ENCODE data around the gene PRX. TPM values are rescaled to one million over a fixed set of nuclear protein-coding genes. Genes with fewer than 3 reads are reported as not detected.
A peak's percentile ranks its signal among the peaks of the same experiment; 100 is the strongest.

PRX gene
- total and polyA plus RNA-seq, 2 of the 13 experiments (the other 11 are each of a cell fraction or from before 2014, with no cell fraction given): 0.66 TPM

GRCh38 chr19:40348125-40348913, 64.9 kb downstream of the PRX start, which contains the start of the genes C19orf47 and PLD3 (continued):
- TF ChIP-seq TFE3 (CRISPR knock-in tag; IDR thresholded peaks at IDR 0.05): peak; percentile 97
- peak; percentile 79 for TF ChIP-seq YEATS4 (CRISPR knock-in tag; IDR thresholded peaks at IDR 0.05; ENCODE audit: borderline replicate concordance)
- TF ChIP-seq ZSCAN31 (CRISPR knock-in tag; IDR thresholded peaks at IDR 0.05; ENCODE audit: low read depth): 0 out of 2 replicates have a peak, but pooled peaks have one; percentile 66
- TF ChIP-seq ZNF33A (CRISPR knock-in tag; IDR thresholded peaks at IDR 0.05; ENCODE audit: borderline replicate concordance): no peak
- no peak for TF ChIP-seq ZSCAN29 (CRISPR knock-in tag; conservative IDR thresholded peaks at IDR 0.05)
- no peak for TF ChIP-seq HNRNPH1 (optimal IDR thresholded peaks at IDR 0.05; ENCODE audit: low read depth, low read length)
- no peak for TF ChIP-seq RNF2 (conservative IDR thresholded peaks at IDR 0.05; ENCODE audit: low read depth)
- no peak for TF ChIP-seq ZNF234 (CRISPR knock-in tag; conservative IDR thresholded peaks at IDR 0.05)
- no peak for TF ChIP-seq FOSL1 (CRISPR knock-in tag; IDR thresholded peaks at IDR 0.05; ENCODE audit: borderline replicate concordance)
- TF ChIP-seq ZNF451 (CRISPR knock-in tag; IDR thresholded peaks at IDR 0.05): peak; percentile 24; the same call in 1 of the 2 replicates
- TF ChIP-seq GRHL1 (CRISPR knock-in tag; conservative IDR thresholded peaks at IDR 0.05): no peak
- TF ChIP-seq RARA (CRISPR knock-in tag; IDR thresholded peaks at IDR 0.05): 0 out of 2 replicates have a peak, but pooled peaks have one; percentile 49
- no peak for TF ChIP-seq ZNF510 (CRISPR knock-in tag; IDR thresholded peaks at IDR 0.05; ENCODE audit: low read depth)
- TF ChIP-seq ZNF225 (CRISPR knock-in tag; IDR thresholded peaks at IDR 0.05): no peak
- no peak for TF ChIP-seq ZNF333 (CRISPR knock-in tag; IDR thresholded peaks at IDR 0.05; ENCODE audit: borderline replicate concordance)
- TF ChIP-seq MAFF (IDR thresholded peaks at IDR 0.05; ENCODE audit: low read depth, low read length): no peak
- TF ChIP-seq IRX3 (CRISPR knock-in tag; IDR thresholded peaks at IDR 0.05; ENCODE audit: borderline replicate concordance, low read depth): no peak
- 0 out of 2 replicates have a peak, but pooled peaks have one; percentile 63 for TF ChIP-seq TP53 (CRISPR knock-in tag; conservative IDR thresholded peaks at IDR 0.05)
- TF ChIP-seq, protein P1, sequence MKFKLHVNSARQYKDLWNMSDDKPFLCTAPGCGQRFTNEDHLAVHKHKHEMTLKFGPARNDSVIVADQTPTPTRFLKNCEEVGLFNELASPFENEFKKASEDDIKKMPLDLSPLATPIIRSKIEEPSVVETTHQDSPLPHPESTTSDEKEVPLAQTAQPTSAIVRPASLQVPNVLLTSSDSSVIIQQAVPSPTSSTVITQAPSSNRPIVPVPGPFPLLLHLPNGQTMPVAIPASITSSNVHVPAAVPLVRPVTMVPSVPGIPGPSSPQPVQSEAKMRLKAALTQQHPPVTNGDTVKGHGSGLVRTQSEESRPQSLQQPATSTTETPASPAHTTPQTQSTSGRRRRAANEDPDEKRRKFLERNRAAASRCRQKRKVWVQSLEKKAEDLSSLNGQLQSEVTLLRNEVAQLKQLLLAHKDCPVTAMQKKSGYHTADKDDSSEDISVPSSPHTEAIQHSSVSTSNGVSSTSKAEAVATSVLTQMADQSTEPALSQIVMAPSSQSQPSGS (CRISPR knock-in tag; IDR thresholded peaks at IDR 0.05): peak; percentile 55; the same call in 1 of the 2 replicates
- TF ChIP-seq HMG20A (CRISPR knock-in tag; IDR thresholded peaks at IDR 0.05; ENCODE audit: borderline replicate concordance): no peak
- peak; percentile 81 for TF ChIP-seq CBX1 (IDR thresholded peaks at IDR 0.05; ENCODE audit: low read depth)
- TF ChIP-seq, protein P2, sequence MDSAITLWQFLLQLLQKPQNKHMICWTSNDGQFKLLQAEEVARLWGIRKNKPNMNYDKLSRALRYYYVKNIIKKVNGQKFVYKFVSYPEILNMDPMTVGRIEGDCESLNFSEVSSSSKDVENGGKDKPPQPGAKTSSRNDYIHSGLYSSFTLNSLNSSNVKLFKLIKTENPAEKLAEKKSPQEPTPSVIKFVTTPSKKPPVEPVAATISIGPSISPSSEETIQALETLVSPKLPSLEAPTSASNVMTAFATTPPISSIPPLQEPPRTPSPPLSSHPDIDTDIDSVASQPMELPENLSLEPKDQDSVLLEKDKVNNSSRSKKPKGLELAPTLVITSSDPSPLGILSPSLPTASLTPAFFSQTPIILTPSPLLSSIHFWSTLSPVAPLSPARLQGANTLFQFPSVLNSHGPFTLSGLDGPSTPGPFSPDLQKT (CRISPR knock-in tag; IDR thresholded peaks at IDR 0.05; ENCODE audit: borderline replicate concordance): no peak
- no peak for TF ChIP-seq TBP (CRISPR knock-in tag; IDR thresholded peaks at IDR 0.05)
- TF ChIP-seq ZNF331 (CRISPR knock-in tag; IDR thresholded peaks at IDR 0.05): peak; percentile 54; the same call in 1 of the 2 replicates

All from HepG2 (cell line).